NCI-H1417 treated with DMSO at 0.1 percent for 48 hours (cell line): Measurements from ENCODE around the gene LRRC1.

Source experiments
- DNase-seq: peaks from one replicate; lab custom pipeline; 2025; lab: John Stamatoyannopoulos, UW

LRRC1 gene

GRCh38 chr6:53846250-53846649 lies 51.4 kb downstream of the LRRC1 start:
- no peak for DNase-seq

GRCh38 chr6:53847796-53848314 lies 53.0 kb downstream of the LRRC1 start:
- no peak for DNase-seq

GRCh38 chr6:53850527-53850926 lies 55.7 kb downstream of the LRRC1 start:
- DNase-seq: no peak

GRCh38 chr6:53851561-53851960 lies 56.8 kb downstream of the LRRC1 start:
- no peak for DNase-seq

GRCh38 chr6:53852805-53853204 lies 58.0 kb downstream of the LRRC1 start:
- no peak for DNase-seq

- no peak for DNase-seq
Observed at GRCh38 chr6:53854843-53855567, 60.2 kb downstream of the LRRC1 start.

GRCh38 chr6:53855940-53856339 lies 61.1 kb downstream of the LRRC1 start:
- DNase-seq: no peak

- no peak for DNase-seq
Observed at GRCh38 chr6:53857318-53858094, 62.7 kb downstream of the LRRC1 start.

- DNase-seq: no peak
Observed at GRCh38 chr6:53858196-53858595, 63.4 kb downstream of the LRRC1 start.

GRCh38 chr6:53858913-53859312 lies 64.1 kb downstream of the LRRC1 start:
- DNase-seq: no peak

- DNase-seq: no peak
Observed at GRCh38 chr6:53860511-53860910, 65.7 kb downstream of the LRRC1 start.

- no peak for DNase-seq
Observed at GRCh38 chr6:53861518-53861917, 66.7 kb downstream of the LRRC1 start.

- no peak for DNase-seq
Observed at GRCh38 chr6:53862662-53863462, 68.1 kb downstream of the LRRC1 start.

GRCh38 chr6:53864781-53865180 lies 70.0 kb downstream of the LRRC1 start:
- no peak for DNase-seq

GRCh38 chr6:53866226-53866625 lies 71.4 kb downstream of the LRRC1 start:
- no peak for DNase-seq

- DNase-seq: no peak
Observed at GRCh38 chr6:53868626-53869025, 73.8 kb downstream of the LRRC1 start.

- no peak for DNase-seq
Observed at GRCh38 chr6:53869964-53870363, 75.2 kb downstream of the LRRC1 start.

GRCh38 chr6:53873922-53874321 lies 79.1 kb downstream of the LRRC1 start:
- no peak for DNase-seq

GRCh38 chr6:53874964-53875363 lies 80.2 kb downstream of the LRRC1 start:
- no peak for DNase-seq

GRCh38 chr6:53877151-53877550 lies 82.3 kb downstream of the LRRC1 start:
- no peak for DNase-seq

- no peak for DNase-seq
Observed at GRCh38 chr6:53878808-53879207, 84.0 kb downstream of the LRRC1 start.

- no peak for DNase-seq
Observed at GRCh38 chr6:53879608-53880007, 84.8 kb downstream of the LRRC1 start.
